H1 (cell line): ENCODE results near the gene ZFAND4. TPM values are rescaled to one million over a fixed set of nuclear protein-coding genes. Genes with fewer than 3 reads are reported as not detected.
A peak's percentile ranks its signal among the peaks of the same experiment; 100 is the strongest.
"Not testable (repeated sequence)": the region's sequence is repeated elsewhere in the genome, so short reads cannot be mapped to it uniquely, and the experiment has no call there.

Source experiments
- CTCF ChIA-PET: fragments of 300-600 bp; sonication (Branson Sonifier 250); formaldehyde crosslinking; loops from one replicate; lab custom pipeline; 2021; ENCODE audit not compliant: partially characterized antibody; lab: Charles Lee
- POLR2A ChIA-PET: fragments of 300-600 bp; sonication (Branson Sonifier 250); formaldehyde crosslinking; loops from one replicate; lab custom pipeline; 2021; ENCODE audit warnings: inconsistent platforms; ENCODE audit not compliant: partially characterized antibody; lab: Charles Lee
- DNase-seq, 2 experiments: peaks; one replicate each; pipeline versions ENCODE4 v3.0.0 to v3.0.0-alpha.2; 2010 to 2022; ENCODE audit warnings: low spot score in 2 of 2, low read depth in 1 of 2, mixed read lengths in 1 of 2
- FAIRE-seq: peaks from 2 replicates; lab custom pipeline; 2011; peaks lifted over from hg19 to GRCh38; lab: Jason Lieb, UNC
- H2AFZ ChIP-seq: 2 replicates; pipeline ENCODE4 v1.8.1; 2012; ENCODE audit warnings: low read length, inconsistent platforms
- H2AK5ac ChIP-seq: 2 replicates; pipeline ENCODE4 v1.6.1; 2013; ENCODE audit warnings: low read depth, low read length
- H2BK120ac ChIP-seq: replicated peaks from 2 replicates; pipeline ENCODE3; 2013; ENCODE audit warnings: low read depth, low read length, inconsistent platforms
- H2BK12ac ChIP-seq: 2 replicates; pipeline ENCODE4 v1.6.1; 2013; ENCODE audit warnings: low read depth, low read length
- H2BK15ac ChIP-seq: 2 replicates; pipeline ENCODE4 v1.6.1; 2013; ENCODE audit warnings: low read length
- H2BK20ac ChIP-seq: 2 replicates; pipeline ENCODE4 v1.6.1; 2013; ENCODE audit warnings: low read length
- H2BK5ac ChIP-seq: 2 replicates; pipeline ENCODE4 v1.6.1; 2013; ENCODE audit warnings: low read depth, low read length
- H3K14ac ChIP-seq: 2 replicates; pipeline ENCODE4 v1.6.1; 2013; ENCODE audit warnings: inconsistent platforms; ENCODE audit not compliant: insufficient read length
- H3K18ac ChIP-seq: 2 replicates; pipeline ENCODE4 v1.6.1; 2013; ENCODE audit warnings: low read length; ENCODE audit errors: extremely low read depth
- H3K23ac ChIP-seq: 2 replicates; pipeline ENCODE4 v1.6.1; 2013; ENCODE audit warnings: inconsistent platforms; ENCODE audit not compliant: insufficient read length
- H3K23me2 ChIP-seq: 2 replicates; pipeline ENCODE4 v1.6.1; 2013; ENCODE audit warnings: low read depth, low read length
- H3K27ac ChIP-seq: 2 replicates; pipeline ENCODE4 v1.6.1; 2011; ENCODE audit warnings: low read depth, low read length, inconsistent platforms
- H3K27me3 ChIP-seq, 4 experiments: replicated peaks in 1 of 4; 1 replicate in 1 of 4; 2 replicates in 3 of 4; pipeline versions ENCODE4 v1.6.1 to v1.8.1; 2011 to 2013; ENCODE audit warnings: low read length in 3 of 4, mild to moderate bottlenecking in 3 of 4, inconsistent platforms in 2 of 4, mixed read lengths in 2 of 4, moderate library complexity in 1 of 4; ENCODE audit not compliant: control insufficient read depth in 3 of 4, insufficient read depth in 3 of 4; ENCODE audit errors: extremely low read depth in 1 of 4
- H3K36me3 ChIP-seq, 4 experiments: 2 replicates each; pipeline versions ENCODE4 v1.6.1 to v1.8.1; 2011 to 2013; ENCODE audit warnings: mild to moderate bottlenecking in 4 of 4, low read length in 3 of 4, moderate library complexity in 2 of 4, control low read depth in 1 of 4, inconsistent platforms in 1 of 4; ENCODE audit not compliant: insufficient read depth in 4 of 4, control insufficient read depth in 2 of 4
- H3K4ac ChIP-seq: replicated peaks from 2 replicates; pipeline ENCODE3; 2013; ENCODE audit warnings: low read length, low read depth, mixed read lengths, inconsistent platforms; ENCODE audit not compliant: insufficient read length
- H3K4me1 ChIP-seq, 4 experiments: replicated peaks in 1 of 4; 1 replicate in 1 of 4; 2 replicates in 3 of 4; pipeline versions ENCODE4 v1.6.1 to v1.8.1; 2011 to 2013; ENCODE audit warnings: low read length in 3 of 4, inconsistent platforms in 2 of 4, mixed read lengths in 1 of 4; ENCODE audit not compliant: insufficient read depth in 4 of 4, control insufficient read depth in 3 of 4
- H3K4me2 ChIP-seq, 2 experiments: 2 replicates each; pipeline versions ENCODE4 v1.6.1 to v1.8.1; 2011 to 2013; ENCODE audit warnings: low read depth in 2 of 2, low read length in 2 of 2, control low read depth in 1 of 2, inconsistent platforms in 1 of 2, mild to moderate bottlenecking in 1 of 2; ENCODE audit not compliant: insufficient read depth in 1 of 2
- H3K4me3 ChIP-seq, 4 experiments: fragments of 200-600, 300-600 bp in 1 of 4; sonication (generic), shearing (Covaris generic), sonication (Bioruptor Twin) in 1 of 4; 2 replicates each; pipeline versions ENCODE4 v1.5.1 to v1.8.1; 2011 to 2016; ENCODE audit warnings: low read length in 4 of 4, low read depth in 3 of 4, control low read depth in 2 of 4, inconsistent platforms in 2 of 4, mild to moderate bottlenecking in 2 of 4, mixed read lengths in 1 of 4, moderate library complexity in 1 of 4; ENCODE audit not compliant: insufficient read depth in 2 of 4; ENCODE audit errors: extremely low read depth in 1 of 4
- H3K56ac ChIP-seq: replicated peaks from 2 replicates; pipeline ENCODE3; 2013; ENCODE audit warnings: low read depth, mild to moderate bottlenecking, mixed read lengths, low read length, inconsistent platforms; ENCODE audit not compliant: insufficient read length
- H3K79me1 ChIP-seq: 2 replicates; pipeline ENCODE4 v1.6.1; 2013; ENCODE audit warnings: low read depth, low read length, control low read depth
- H3K79me2 ChIP-seq, 2 experiments: 2 replicates each; pipeline versions ENCODE4 v1.6.1 to v1.8.1; 2012 to 2013; ENCODE audit warnings: low read length in 2 of 2, mild to moderate bottlenecking in 2 of 2, inconsistent platforms in 1 of 2; ENCODE audit not compliant: insufficient read depth in 2 of 2, control insufficient read depth in 1 of 2
- H3K9ac ChIP-seq, 4 experiments: replicated peaks in 1 of 4; 1 replicate in 1 of 4; 2 replicates in 3 of 4; pipeline versions ENCODE4 v1.6.1 to v1.8.1; 2011 to 2013; ENCODE audit warnings: low read depth in 3 of 4, low read length in 3 of 4, control low read depth in 2 of 4, mild to moderate bottlenecking in 2 of 4, moderate library complexity in 2 of 4, inconsistent platforms in 1 of 4; ENCODE audit errors: extremely low read depth in 1 of 4
- H3K9me3 ChIP-seq, 2 experiments: 2 replicates each; pipeline versions ENCODE4 v1.6.1 to v1.8.1; 2012 to 2013; ENCODE audit warnings: mild to moderate bottlenecking in 2 of 2, moderate library complexity in 2 of 2, control low read depth in 1 of 2, inconsistent platforms in 1 of 2, low read depth in 1 of 2, low read length in 1 of 2, mixed read lengths in 1 of 2; ENCODE audit not compliant: insufficient read depth in 2 of 2
- H4K20me1 ChIP-seq, 2 experiments: replicated peaks in 1 of 2; 2 replicates each; pipeline versions ENCODE3 to v1.8.1; 2011 to 2013; ENCODE audit warnings: inconsistent platforms in 2 of 2, low read length in 2 of 2, mild to moderate bottlenecking in 1 of 2; ENCODE audit not compliant: insufficient read depth in 2 of 2, control insufficient read depth in 1 of 2
- H4K5ac ChIP-seq: 2 replicates; pipeline ENCODE4 v1.6.1; 2013; ENCODE audit warnings: low read length, low read depth, mixed read lengths, inconsistent platforms; ENCODE audit not compliant: insufficient read length
- H4K8ac ChIP-seq: 2 replicates; pipeline ENCODE4 v1.8.0; 2013; ENCODE audit warnings: mild to moderate bottlenecking, moderate library complexity, low read length, inconsistent platforms; ENCODE audit not compliant: insufficient read depth; ENCODE audit errors: extremely low read depth
- H4K91ac ChIP-seq: replicated peaks from 2 replicates; pipeline ENCODE3; 2013; ENCODE audit warnings: low read length, mixed read lengths, inconsistent platforms; ENCODE audit not compliant: insufficient read length
- NANOG ChIP-seq: IDR thresholded peaks from 2 replicates; pipeline ENCODE4 v1.6.1; 2011; ENCODE audit warnings: low read length, low read depth, mild to moderate bottlenecking, inconsistent platforms; ENCODE audit not compliant: insufficient read depth, poor library complexity, severe bottlenecking
- WGBS, 2 experiments: shearing (Covaris generic) in 1 of 2; methylation state at CpG; one replicate each; pipeline versions ENCODE4 v1.1.6 to v1.1.7; 2013 to 2015; ENCODE audit warnings: low lambda C conversion rate in 2 of 2, mixed read lengths in 2 of 2, inconsistent platforms in 1 of 2, low coverage in 1 of 2, missing lambda C conversion rate in 1 of 2; ENCODE audit not compliant: insufficient replicate concordance in 2 of 2, insufficient coverage in 1 of 2, insufficient read length in 1 of 2; ENCODE audit errors: extremely low coverage in 1 of 2, missing lambda C conversion rate in 1 of 2; 5-methylcytosine and 5-hydroxymethylcytosine counted together
- polyA plus RNA-seq, 7 experiments: library from polyadenylated mRNA; depleted of rRNA in 3 of 7; stranded (reverse) in 5 of 7; unstranded in 2 of 7; fragments of >200 nt in 5 of 7; fragments of 200-250 nt in 2 of 7; gene quantifications; 1 replicate in 5 of 7; 2 replicates in 1 of 7; 4 replicates in 1 of 7; pipeline versions ENCODE4 v1.2.1 to v1.2.3, GENCODE V29; 2011 to 2013; ENCODE audit warnings: missing spikeins in 2 of 7, mixed read lengths in 2 of 7
- total RNA-seq: library from RNA; stranded (reverse); fragmentation: NEBNext Ultra II Directional; extraction: Animal tissue kit (Norgen Biotek cat#: 25700); gene quantifications from 2 replicates; pipeline ENCODE4 v1.2.1, GENCODE V29; 2021

The ZFAND4 gene
- total and polyA plus RNA-seq, 2 of the 8 experiments (the other 6 are each of a cell fraction or from before 2014, with no cell fraction given), result 2.8 to 17.8 TPM

DNA sequence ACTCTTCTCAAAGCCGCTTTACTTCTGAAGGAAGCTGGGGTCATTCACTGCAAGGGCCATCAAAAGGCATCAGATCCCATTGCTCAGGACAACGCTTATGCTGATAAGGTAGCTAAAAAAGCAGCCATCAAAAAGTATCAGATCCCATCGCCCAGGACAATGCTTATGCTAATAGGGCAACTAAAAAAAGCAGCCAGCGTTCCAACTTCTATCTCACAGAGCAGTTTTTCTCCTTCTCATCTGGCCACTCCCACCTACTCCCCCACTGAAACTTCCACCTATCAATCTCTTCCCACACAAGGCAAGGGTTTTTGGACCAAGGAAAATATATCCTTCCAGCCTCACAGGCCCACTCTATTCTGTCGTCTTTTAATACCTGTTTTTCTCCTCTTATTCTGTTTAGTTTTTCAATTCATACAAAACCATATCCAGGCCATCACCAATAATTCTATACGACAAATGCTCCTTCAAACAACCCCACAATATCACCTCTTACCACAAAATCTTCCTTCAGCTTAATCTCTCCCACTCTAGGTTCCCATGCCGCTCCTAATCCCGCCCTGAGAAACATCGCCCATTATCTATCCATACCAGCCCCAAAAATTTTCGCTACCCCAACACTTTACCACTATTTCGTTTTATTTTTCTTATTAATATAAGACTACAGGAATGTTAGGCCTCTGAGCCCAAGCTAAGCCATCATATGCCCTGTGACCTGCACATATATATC is 97.4 kb downstream of the ZFAND4 start:
- DNase-seq, result not testable (repeated sequence)
- H3K4me2 ChIP-seq, result peak overlapping the region; percentile 33 to 57; a peak in 3 of 4 replicates
- WGBS, 2 experiments, result 49% methylated on average over 11 of the region's 11 CpGs; no CpG with 5 or more reads in 1 of the 2 experiments

More for the DNA sequence above, 97.4 kb downstream of the ZFAND4 start:
- FAIRE-seq, H3K36me3 ChIP-seq, H3K79me2 ChIP-seq, H3K27ac ChIP-seq, H2BK15ac ChIP-seq, H3K56ac ChIP-seq, H2AFZ ChIP-seq, H2BK120ac ChIP-seq, H3K79me1 ChIP-seq, H4K8ac ChIP-seq, H3K27me3 ChIP-seq, H3K14ac ChIP-seq, H3K9ac ChIP-seq, H2BK12ac ChIP-seq, H4K91ac ChIP-seq, H3K23ac ChIP-seq, H3K23me2 ChIP-seq, H4K20me1 ChIP-seq, H2BK20ac ChIP-seq, H2BK5ac ChIP-seq, H3K9me3 ChIP-seq, H4K5ac ChIP-seq, H2AK5ac ChIP-seq, H3K4ac ChIP-seq: not testable (repeated sequence)
- Histone ChIP-seq H3K18ac (0 out of 2 replicates have a peak overlapping the region, but pooled peaks have one; percentile 43), H3K4me3 (peak overlapping the region in 1 of 4 experiments; percentile 32; a peak in 1 of 8 replicates), H3K4me1 (peaks cover 2 to 17% (median 12%) of the 10 kb centered on the region in 4 experiments; a peak in 5 of 7 replicates)
- ChIA-PET POLR2A (interaction anchor here (0.6 to 1.2 kb wide), 4 partner anchors 19 to 88 kb away, joined by 3 to 4 read pairs (median 4); no protein-coding TSS in a partner anchor), CTCF (interaction anchor here (0.6 to 1.3 kb wide), 3 partner anchors 10 to 150 kb away, joined by 3 to 4 read pairs (median 4); no protein-coding TSS in a partner anchor)
- peak; percentile 82 for TF ChIP-seq NANOG
